ENCODE data around the gene ACOT2.
A peak's percentile ranks its signal among the peaks of the same experiment; 100 is the strongest.
"Not testable (repeated sequence)": the region's sequence is repeated elsewhere in the genome, so short reads cannot be mapped to it uniquely, and the experiment has no call there.

ACOT2 gene

GRCh38 chr14:73526036-73526984, 42.7 kb upstream of the ACOT2 start:
- 0 out of 2 replicates have a peak, but pooled peaks cover 3% of the 10 kb centered on the region for H3K27me3 ChIP-seq (ENCODE audit: insufficient read depth, low read length)
- no peaks in the 10 kb centered on the region for H3K9me2 ChIP-seq (ENCODE audit: low read depth, low read length)
- H3K9me3 ChIP-seq (ENCODE audit: low read length) = no peaks in the 10 kb centered on the region; the same call in 1 of the 2 replicates
- no peaks in the 10 kb centered on the region for H3K79me2 ChIP-seq (ENCODE audit: insufficient read depth, low read length)
- H3F3A ChIP-seq (ENCODE audit: insufficient read depth, low read length) = no peaks in the 10 kb centered on the region
- no peaks in the 10 kb centered on the region for H3K4me1 ChIP-seq (ENCODE audit: insufficient read depth, low read length, severe bottlenecking)
- H4K20me1 ChIP-seq (ENCODE audit: insufficient read depth, low read length) = no peaks in the 10 kb centered on the region
- TF ChIP-seq EZH2 (IDR thresholded peaks at IDR 0.05; ENCODE audit: borderline replicate concordance, low read length) = no peak
- TF ChIP-seq, protein P1, sequence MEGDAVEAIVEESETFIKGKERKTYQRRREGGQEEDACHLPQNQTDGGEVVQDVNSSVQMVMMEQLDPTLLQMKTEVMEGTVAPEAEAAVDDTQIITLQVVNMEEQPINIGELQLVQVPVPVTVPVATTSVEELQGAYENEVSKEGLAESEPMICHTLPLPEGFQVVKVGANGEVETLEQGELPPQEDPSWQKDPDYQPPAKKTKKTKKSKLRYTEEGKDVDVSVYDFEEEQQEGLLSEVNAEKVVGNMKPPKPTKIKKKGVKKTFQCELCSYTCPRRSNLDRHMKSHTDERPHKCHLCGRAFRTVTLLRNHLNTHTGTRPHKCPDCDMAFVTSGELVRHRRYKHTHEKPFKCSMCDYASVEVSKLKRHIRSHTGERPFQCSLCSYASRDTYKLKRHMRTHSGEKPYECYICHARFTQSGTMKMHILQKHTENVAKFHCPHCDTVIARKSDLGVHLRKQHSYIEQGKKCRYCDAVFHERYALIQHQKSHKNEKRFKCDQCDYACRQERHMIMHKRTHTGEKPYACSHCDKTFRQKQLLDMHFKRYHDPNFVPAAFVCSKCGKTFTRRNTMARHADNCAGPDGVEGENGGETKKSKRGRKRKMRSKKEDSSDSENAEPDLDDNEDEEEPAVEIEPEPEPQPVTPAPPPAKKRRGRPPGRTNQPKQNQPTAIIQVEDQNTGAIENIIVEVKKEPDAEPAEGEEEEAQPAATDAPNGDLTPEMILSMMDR (IDR thresholded peaks at IDR 0.05; ENCODE audit: low read length) = no peak
- H3K4me2 ChIP-seq (ENCODE audit: low read length) = no peak overlapping the region
- no peak overlapping the region for H3K4me3 ChIP-seq (ENCODE audit: low read depth, low read length, poor library complexity, severe bottlenecking)
- no peak overlapping the region for H3K27ac ChIP-seq (ENCODE audit: low read depth, low read length, poor library complexity, severe bottlenecking)
- no peak overlapping the region for H3K9ac ChIP-seq (ENCODE audit: low read length)
- no peak overlapping the region for H2AFZ ChIP-seq (ENCODE audit: low read length)
- no peaks in the 10 kb centered on the region; the same call in 1 of the 2 replicates for H3K36me3 ChIP-seq (ENCODE audit: insufficient read depth, low read length)

DNA sequence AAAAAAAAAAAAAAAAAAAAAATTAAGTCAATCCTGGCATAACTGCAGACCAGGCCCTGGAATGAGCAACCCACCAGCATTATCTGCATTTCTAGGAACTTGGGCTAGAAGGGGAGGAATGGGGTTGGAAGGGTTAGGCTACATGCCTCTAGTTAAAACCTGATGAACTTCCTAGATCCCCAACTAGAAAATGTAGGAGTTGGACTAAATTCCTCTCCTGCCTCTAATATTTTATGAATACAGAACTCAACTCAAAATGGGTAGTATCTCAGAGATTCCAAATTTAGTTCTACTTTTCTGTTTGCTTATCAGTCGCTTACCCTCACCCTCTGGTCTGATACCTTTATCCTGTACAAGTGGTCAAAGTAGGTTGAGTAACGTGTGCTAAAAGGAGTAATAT, 39.7 kb upstream of the ACOT2 start:
- not testable (repeated sequence) for H3K9me2 ChIP-seq (ENCODE audit: low read depth, low read length); H2AFZ ChIP-seq (ENCODE audit: low read length); H3K27me3 ChIP-seq (ENCODE audit: insufficient read depth, low read length); H3K4me1 ChIP-seq (ENCODE audit: insufficient read depth, low read length, severe bottlenecking); H3K36me3 ChIP-seq (ENCODE audit: insufficient read depth, low read length); H3F3A ChIP-seq (ENCODE audit: insufficient read depth, low read length); H3K9ac ChIP-seq (ENCODE audit: low read length); H3K4me3 ChIP-seq (ENCODE audit: low read depth, low read length, poor library complexity, severe bottlenecking); H3K79me2 ChIP-seq (ENCODE audit: insufficient read depth, low read length); H3K4me2 ChIP-seq (ENCODE audit: low read length); H4K20me1 ChIP-seq (ENCODE audit: insufficient read depth, low read length); H3K9me3 ChIP-seq (ENCODE audit: low read length); H3K27ac ChIP-seq (ENCODE audit: low read depth, low read length, poor library complexity, severe bottlenecking)

DNA sequence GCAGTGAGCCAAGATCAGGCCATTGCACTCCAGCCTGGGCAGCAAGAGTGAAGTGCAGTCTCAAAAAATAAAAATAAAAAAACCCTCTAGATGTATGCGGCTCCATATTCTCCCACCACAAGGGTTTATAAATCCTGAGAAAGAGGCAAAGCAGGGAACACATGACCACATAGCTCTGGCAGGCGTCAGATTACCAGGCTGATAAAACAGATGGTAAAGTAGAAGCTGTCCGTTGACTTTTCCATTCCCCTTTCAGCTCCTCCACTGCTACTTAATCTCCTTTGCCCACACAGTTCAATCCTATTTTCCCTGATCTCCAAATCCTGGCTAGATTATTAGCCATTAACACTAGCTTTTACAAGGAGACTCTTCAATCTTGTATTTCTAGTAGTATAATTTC, 37.0 kb upstream of the ACOT2 start:
- not testable (repeated sequence) for H3K4me2 ChIP-seq (ENCODE audit: low read length); H3K9me3 ChIP-seq (ENCODE audit: low read length); H3K4me1 ChIP-seq (ENCODE audit: insufficient read depth, low read length, severe bottlenecking); H3K27me3 ChIP-seq (ENCODE audit: insufficient read depth, low read length); H3K9ac ChIP-seq (ENCODE audit: low read length); H3K27ac ChIP-seq (ENCODE audit: low read depth, low read length, poor library complexity, severe bottlenecking); H2AFZ ChIP-seq (ENCODE audit: low read length); H3K36me3 ChIP-seq (ENCODE audit: insufficient read depth, low read length); H3K79me2 ChIP-seq (ENCODE audit: insufficient read depth, low read length); H3K4me3 ChIP-seq (ENCODE audit: low read depth, low read length, poor library complexity, severe bottlenecking); H3F3A ChIP-seq (ENCODE audit: insufficient read depth, low read length); H4K20me1 ChIP-seq (ENCODE audit: insufficient read depth, low read length); H3K9me2 ChIP-seq (ENCODE audit: low read depth, low read length)

- H3K27me3 ChIP-seq (ENCODE audit: insufficient read depth, low read length); H3K9me3 ChIP-seq (ENCODE audit: low read length); H3K9ac ChIP-seq (ENCODE audit: low read length); H4K20me1 ChIP-seq (ENCODE audit: insufficient read depth, low read length); H3K27ac ChIP-seq (ENCODE audit: low read depth, low read length, poor library complexity, severe bottlenecking); H2AFZ ChIP-seq (ENCODE audit: low read length); H3F3A ChIP-seq (ENCODE audit: insufficient read depth, low read length); H3K79me2 ChIP-seq (ENCODE audit: insufficient read depth, low read length); H3K9me2 ChIP-seq (ENCODE audit: low read depth, low read length); H3K36me3 ChIP-seq (ENCODE audit: insufficient read depth, low read length); H3K4me1 ChIP-seq (ENCODE audit: insufficient read depth, low read length, severe bottlenecking): not testable (repeated sequence)
- H3K4me2 ChIP-seq (ENCODE audit: low read length) = peak overlapping the region; percentile 67
- H3K4me3 ChIP-seq (ENCODE audit: low read depth, low read length, poor library complexity, severe bottlenecking) = peak overlapping the region; percentile 47
These were observed 31.6 kb upstream of the ACOT2 start for GRCh38 chr14:73537244-73538045.
